TTC549 (cell line): ENCODE measurements around the gene SLC15A4.

Source experiments
- FAIRE-seq: peaks from 2 replicates; lab custom pipeline; 2012; peaks lifted over from hg19 to GRCh38; lab: Jason Lieb, UNC

Gene SLC15A4

DNA sequence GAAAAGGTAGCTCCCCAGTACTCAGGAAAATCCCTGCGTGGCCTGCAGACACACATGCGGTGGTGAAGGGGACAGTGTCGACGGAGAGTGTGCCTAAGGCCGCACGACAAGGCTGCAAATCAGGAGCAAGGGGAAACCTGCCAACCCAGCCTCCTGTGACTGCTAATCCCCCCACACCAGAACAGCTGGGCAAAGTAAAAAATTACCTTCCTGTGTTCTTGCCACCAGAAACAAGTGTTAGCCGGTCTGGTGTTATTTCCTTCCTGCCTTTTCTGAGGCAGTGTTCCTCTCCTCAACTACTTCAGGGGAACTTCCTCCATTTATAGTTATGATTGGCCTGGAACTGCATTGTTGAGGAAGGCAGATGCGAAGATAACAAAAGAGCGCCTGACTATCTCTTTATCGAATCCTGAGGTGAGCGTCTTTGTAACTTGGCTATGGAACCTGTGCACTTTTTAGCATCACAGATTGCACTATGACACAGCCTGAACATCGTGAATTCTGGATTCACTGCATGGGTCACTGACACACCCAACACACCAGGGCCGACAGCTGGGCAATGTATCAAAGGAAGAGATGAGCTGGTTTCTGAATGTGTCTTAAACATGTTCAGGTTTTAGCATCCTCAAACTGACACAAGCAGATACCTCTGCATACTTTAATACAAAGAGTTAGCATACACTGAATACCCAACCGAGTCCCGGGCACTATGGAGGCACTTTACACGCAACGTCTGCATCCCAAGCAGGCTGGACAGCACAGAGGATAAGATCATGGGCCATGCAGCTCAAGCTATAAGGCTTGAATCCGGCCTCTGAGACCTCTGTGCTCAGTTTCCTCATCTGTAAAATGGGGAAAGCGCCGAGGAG is 28.9 kb downstream of the SLC15A4 start:
- FAIRE-seq: no peak

DNA sequence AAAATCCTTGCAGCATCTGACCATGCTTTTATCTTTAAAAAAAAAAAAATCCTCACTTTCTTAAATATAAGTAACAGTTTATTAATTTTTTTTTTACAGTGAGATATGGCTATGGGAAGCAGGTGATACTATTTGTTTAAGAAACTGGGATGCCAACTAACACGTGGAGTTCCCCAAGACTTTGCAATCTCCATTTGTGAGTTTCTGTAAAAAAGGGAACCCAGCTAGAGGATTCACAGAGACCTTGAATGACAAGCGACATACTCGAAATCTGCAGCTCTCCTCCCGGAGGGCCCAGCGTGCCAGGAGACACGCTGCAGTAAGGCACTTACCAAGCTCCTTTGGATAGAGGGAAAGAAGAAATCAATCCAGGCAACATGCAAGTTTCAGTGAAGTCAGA is 30.1 kb downstream of the SLC15A4 start:
- FAIRE-seq: no peak

DNA sequence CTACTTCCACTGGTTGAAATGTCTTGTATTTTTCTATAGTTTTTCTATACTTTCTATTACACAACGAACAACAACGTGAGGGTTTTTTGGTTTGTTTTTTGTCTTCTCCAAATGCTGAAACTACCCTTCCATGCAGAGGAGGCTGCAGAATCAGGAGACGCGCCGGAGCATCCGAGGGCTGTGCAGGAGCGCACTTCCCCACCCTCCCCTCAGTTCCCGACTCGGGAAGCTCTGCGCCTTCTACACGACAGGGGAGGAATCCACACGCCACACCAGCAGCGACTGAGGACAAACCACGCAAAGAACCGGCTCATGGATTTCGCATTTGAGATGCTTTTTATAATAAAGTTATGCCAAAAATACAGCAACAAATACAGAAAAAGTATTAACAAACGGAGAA is 30.9 kb downstream of the SLC15A4 start:
- FAIRE-seq: no peak

DNA sequence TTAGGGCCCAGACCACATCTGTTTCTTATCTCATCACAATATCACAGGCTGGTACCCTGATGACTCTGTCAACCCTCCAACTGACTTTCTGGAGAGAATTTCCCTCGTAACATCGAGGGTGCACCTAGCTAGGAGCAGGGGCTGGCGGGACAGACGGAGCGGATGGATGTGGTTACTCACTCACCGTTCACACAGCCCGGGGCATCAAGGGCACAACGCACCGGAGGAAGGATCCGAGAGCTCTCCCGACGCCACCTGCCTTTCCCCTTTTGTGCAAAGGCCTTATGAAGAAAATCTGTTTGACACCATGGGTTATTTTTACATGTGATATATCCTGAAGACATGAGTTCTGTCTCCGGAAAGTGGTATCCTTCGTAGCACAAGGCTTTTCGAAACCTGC is 31.4 kb downstream of the SLC15A4 start:
- no peak for FAIRE-seq

DNA sequence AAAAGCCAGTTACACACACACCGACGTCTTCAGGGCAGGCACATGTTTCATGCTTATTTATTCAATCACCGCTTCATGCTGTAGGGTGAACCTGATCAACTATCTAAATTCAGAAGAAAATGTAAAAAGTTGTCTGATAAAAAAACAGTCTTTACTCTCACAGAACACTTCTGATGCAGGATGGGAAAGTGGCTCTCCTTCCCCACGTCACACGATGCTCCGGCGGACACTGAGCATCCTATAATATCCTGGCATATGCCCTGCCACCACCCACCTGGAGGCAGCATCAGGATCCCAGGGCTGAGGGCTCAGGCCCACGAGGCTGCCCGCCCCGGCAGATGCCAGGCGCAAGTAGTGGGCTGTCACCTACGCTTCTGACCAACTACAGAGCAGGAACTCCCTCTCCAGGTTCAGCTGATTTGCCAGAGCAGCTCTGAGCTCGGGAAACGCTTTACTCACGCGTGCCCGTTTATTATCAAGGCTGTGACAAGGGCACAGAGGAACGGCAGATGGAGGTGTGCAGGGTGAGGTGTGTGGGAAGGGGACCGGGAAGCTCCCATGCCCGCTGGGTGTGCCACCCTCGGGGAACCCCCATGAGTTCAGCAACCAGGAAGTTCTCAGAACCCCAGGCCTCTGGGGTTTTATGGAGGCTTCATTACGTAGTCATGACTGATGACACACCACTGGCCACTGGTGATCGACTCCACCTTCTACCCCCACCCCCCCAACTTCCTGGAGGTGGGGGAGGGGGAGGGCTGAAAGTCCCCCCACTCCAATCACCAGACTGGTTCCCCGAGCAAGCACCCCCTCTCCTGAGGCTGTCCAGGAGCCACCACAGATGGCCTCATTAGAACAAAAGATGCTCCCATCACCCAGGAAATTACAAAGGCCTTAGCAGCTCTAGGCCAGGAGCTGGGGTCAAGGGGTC is 32.1 kb downstream of the SLC15A4 start:
- no peak for FAIRE-seq

DNA sequence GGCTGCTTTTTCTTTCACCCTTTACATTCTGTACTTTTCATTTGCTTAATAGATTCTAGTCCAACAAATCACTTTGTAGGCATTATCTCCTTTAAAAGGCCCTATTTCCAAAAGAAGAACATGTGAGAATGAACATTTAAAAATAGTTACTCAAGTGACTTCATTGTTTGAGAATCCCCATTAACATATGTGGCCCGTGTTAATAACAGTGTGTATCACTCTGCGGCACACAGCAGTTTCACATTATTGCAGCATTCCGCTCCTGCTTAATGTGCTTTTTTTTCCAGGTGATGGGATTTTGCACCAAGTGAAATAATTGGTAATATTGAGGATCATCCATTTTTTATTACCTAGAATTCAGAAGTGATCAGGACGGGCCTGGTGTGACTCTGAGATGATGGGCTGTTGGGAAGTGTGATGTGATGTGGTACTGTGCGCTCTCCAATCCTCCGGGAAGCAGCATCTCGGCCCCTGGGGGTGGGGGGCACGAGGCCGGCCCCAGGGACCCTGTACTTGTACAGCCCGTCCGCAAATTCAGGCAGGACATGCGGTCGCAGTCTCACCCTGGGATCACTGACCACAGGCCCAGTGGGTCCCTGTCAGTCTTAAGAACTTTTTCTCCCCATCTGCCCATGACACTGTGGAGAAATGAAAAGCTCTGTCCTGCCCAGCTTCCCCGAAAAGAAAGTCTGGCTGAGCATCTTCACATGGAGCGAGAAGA is 32.9 kb downstream of the SLC15A4 start:
- FAIRE-seq: no peak

DNA sequence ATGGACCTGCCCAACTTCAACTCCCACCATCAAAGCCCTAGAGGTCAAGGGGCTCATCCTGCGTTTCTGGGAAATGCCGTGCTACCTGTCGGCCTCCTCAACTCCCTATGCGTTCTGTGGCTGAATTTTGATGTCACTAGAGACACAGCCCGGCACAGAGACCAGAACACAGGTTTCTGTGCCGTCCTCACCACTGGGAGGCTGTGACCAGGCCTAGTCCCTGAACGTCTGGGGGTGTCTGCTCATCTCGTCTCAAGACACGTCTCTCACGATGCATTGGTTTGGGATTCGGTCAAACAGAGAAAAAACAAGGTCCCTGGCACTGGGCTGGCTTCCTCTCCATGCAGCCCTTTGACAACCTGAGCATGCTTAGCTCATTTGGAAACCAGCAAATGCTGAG is 33.5 kb downstream of the SLC15A4 start:
- FAIRE-seq: no peak

DNA sequence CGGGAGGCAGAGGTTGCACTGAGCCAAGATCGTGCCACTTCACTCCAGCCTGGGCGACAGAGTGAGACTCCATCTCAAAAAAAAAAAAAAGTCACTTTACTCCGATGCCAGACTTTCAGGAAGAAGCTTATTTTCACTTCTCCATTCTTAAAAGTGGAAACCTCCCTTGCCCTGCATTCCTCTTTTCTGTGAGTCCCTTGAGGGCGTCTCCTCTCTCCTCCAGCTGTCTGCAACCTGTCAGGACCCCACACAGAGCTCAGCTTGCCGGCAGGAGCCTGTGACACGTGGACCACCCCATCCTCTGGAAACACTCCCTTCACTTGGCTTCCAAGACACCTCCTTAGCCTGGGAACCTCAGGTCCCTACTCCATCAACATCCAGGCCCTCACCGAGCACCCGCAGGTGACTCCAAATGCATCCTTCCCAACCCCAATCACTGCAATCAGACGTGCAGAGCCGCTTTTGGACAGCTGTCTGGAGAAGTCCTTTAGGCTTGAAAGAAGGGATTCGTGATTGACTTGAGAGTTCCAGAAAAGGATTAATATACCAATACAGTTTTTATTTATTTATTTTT is 34.3 kb downstream of the SLC15A4 start:
- no peak for FAIRE-seq

DNA sequence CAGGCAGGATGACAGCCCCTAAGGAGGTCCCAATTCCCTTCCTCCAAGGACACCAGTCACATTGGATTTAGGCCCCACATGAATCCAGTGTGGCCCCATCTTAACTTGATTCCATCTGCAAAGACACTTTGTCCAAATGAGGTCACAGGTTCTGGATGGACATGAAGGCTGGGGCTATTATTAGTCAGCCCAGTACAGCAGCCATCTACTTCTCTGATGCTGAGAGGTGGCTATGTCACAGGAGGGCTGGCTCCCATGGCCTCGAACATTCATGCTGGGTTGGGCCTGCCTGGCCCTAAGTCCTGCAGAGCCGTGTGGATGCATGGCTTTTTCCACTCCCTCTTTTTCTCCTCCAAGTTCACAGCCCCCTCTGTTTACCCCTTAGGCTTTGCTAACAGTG is 35.9 kb downstream of the SLC15A4 start:
- FAIRE-seq: no peak

DNA sequence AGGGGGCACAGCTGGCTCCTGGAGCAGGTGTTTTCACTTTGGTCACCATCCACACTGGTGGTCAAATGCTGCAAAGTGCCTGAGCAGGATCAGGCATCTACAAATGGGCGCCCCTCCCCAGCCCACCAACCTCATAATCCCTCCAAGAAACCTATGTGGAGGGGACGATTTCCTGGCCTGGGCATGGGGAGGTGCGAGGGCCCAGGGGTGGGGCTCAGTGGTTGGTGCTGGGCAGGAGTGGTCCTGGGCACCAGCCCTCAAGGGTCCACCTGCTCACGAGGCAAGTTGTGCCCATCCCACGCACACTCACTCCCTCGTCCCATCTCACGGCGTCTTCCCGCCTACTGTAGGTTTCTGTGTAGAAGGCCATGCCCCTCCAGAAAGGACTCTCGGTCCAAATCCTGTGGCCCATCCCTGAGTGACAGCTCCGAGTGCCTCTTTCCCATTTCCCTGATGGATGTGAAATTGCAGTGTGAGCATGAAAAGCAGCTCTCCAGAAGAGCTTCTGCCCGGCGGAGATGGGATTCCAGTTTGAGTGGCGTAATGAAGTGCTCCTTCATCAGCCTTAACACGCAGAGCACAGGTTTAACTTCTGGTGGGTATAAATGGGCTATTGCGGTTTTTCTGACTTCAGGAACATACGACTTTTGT is 36.9 kb downstream of the SLC15A4 start:
- FAIRE-seq: no peak

DNA sequence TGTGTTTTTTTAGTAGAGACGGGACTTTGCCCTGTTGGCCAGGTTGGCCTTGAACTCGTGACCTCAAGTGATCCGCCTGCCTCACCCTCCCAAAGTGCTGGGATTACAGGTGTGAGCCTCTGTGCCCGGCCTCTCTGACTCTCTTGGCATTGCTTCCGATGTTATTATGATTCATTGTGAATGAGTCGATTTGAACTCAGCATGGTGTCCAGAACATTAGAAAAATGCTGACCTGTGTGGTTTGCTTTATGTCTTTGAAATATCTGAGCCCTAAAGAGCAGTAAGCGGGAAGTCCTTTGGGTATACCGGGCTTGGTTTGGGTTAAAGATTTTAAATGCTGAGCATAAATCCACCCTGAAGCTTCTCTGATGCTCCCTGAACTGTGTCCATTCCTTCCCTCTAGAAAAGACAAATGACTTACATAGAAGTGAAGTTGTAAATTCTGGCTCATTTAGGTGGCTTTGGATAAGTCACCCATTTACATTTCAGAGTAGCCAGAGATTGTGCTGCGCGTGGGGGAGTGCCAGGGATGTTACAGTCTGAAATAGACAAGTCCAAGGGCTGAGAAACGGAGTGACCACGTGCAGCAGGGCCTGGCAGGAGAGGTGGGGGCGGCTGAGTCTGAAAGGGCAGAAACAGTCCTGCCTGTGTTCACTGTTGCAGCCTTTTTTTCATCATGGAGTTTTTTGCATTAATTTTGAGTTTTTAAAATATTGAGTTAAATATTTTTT is 39.6 kb downstream of the SLC15A4 start:
- FAIRE-seq: no peak

DNA sequence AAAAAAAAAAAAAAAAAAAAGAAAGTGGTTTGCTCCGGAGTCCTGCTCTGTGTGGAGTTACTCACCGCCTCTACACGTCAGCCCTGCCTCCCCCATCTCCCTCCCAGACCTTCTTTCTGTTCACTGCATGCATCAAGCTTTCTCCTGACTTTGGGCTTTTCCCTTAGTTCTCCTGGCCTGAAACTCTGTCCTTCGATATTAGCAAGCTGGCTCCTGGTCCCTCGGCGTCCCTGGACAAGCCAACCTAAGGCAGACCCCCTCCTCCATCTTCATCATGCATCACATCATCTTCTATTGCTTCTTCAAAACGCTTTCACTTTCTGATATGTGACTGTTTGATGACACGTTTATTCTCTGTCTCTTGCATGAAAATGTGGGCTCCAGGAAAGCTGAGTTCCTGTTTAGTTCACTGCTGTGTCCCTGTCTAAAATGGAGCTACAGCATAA is 40.6 kb downstream of the SLC15A4 start:
- FAIRE-seq: no peak

DNA sequence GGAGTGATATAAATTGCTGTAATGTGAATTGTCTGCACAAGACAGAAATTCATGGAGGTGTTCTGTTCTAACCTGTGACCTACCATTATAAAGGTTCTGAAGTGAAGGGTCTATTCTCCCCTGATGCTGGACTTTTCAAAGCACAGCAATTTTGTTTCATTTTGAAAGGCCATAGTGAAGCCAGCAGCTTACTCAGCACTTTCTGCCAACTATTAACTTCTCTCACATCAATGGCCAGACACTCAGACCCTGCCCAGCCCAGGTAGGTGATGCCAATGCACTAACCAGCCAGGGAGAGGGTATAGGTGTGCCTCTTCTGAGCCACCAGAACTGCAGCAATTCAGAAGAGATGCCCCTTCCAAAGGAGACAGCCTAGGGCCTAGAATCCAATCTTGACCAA is 43.9 kb downstream of the SLC15A4 start:
- no peak for FAIRE-seq

DNA sequence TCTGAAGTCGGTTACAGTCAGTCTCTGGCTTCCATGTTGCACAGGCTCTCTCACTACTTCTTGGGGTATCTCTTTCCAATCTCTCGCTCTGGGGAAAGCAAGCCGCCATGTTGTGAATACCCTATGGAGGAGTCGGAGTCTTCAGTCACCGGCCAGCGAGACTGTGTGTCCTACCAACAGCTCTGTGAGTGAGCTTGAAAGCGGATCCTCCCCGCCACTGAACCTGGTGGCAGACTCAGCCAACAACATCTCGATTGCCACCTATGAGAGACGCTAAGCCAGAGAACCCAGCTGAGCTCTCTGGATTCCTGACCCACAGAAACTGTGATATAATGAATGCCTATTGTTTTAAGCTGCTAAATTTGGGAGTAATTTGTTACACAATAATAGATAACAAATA is 51.5 kb downstream of the SLC15A4 start:
- FAIRE-seq: no peak

DNA sequence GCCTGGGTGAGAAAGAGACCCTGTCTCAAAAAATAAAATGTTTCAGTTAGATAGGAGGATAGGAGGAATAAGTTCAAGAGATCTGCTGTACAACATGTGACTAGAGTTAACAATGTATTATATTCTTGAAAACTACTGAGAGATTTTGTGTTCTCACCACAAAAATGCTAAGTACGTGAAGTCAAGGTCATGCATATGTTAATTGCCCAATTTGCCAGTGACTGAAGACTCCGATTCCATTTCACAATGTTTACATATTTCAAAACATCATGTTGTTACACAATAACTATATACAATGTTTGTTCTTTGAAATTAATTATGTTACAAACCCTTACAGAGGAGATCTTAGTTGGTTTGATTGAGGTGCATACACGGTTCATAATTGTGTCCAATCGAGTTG is 52.1 kb downstream of the SLC15A4 start:
- FAIRE-seq: no peak

DNA sequence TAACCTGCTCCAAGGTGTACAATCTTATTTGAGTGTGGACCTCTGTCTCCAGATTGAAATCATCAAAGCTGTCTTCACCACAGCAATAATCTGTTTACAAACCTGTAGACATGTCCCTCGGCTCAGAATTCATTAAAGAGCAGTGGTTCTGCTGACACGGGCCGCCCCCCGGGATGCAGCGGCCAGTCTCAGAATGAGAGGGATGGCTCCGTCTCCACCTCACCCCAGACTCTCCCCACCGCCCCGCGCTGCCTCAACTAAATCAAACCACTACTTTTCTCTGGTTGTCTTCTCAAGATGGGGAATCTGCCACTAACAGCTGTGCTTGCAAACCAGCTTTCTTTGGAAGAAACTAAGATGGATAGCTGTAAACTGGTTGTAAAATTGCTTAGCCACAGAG is 56.2 kb downstream of the SLC15A4 start:
- no peak for FAIRE-seq

DNA sequence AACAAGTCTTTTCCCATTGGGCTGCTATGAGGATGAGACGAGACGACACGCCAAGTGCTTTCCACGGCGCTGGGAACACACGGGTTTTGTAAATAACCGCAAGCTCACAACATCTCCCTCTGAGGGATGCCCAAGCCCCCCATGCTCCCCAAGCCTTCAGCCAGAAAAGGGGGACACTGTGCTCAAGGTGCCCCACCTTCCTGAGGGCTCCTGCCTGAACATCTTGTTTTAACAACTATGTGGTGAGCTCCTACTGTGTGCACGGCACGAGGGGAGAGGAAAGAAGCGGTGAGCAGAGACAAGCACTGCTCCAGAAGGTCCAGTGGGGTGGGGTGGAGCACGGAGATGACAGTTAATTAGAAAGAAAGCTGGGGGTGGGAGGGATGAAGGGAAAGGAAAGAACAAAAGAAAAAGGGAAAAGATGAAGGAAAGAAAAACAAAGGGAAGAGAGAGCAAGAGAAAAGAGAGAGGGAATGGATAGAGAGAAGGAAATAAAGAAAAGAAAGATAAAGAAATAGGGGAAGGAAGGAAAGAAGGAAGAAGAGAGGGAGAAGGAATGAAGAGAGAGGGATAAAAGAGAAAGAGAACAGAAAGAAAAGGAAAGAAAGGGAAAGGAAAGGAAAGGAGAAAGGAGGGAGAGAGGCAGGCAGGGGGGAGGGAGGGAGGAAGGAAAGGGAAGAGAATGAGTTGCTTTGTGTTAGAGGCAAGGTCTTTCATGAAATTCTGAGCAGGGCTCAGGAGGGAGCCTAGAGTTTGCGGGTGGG is 56.8 kb downstream of the SLC15A4 start:
- no peak for FAIRE-seq

DNA sequence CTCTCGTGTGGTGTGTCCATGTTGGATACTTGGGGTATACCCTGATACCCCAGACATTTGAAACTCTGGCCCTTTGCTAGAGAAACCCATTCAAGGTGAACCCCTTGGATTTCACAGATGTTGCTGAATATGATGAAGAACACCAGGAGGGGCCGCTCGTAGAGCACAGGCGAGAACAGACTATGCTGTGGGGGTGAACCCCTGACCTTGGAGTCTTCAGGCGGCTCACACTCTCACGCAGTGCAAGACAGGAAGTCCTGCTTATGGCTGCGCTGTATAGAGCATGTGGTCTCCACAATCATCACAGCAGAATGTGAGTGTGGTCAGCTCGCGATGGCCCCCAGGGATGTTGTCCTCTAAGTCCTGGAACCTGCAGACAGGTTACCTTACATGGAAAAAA is 60.4 kb downstream of the SLC15A4 start:
- no peak for FAIRE-seq

DNA sequence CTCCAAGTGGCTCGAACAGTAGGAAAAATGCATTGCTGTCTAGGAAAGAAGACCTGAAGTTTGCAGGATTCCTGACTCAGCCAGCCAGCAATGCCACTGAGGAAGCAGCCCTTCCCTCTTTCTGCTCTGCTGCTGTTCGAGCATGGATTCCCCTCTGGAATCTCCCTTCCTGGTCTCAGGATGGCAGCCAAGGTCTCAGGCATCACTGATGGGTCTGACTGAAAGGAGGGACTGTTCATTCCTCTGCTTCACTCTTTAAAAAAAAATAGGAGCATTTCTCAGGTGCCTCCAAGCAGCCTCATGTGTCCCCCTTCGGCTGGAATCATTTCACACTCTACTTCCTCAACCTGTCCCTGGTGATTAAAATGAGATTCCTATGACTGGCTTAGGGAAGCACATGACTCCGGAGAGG is 62.4 kb downstream of the SLC15A4 start:
- FAIRE-seq: no peak

DNA sequence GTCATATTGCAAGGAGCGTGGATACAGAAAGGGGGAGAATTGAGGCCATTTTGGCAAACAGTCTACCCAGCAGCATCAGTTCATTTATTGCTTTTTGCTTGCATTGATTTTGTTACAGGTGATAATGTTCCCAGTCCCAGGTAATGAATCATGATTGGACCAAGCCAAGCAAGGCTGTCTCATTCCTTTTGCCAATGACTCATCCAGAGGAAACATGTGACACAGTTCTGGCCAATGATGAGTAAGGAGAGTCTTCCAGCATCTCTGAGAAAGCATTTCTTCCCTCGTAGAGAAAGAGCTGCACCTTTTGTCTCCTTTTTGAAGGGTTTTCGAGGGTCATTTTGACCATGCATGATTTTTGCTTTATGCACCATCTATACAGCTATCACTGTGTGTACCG is 68.2 kb downstream of the SLC15A4 start:
- no peak for FAIRE-seq
